NT2/D1 (cell line): ENCODE data around the gene KRT76.

ENCODE experiments used
- YY1 ChIP-seq: IDR thresholded peaks from 2 replicates; pipeline ENCODE4 v1.6.1; 2011; ENCODE audit not compliant: insufficient read length, insufficient read depth
- ZNF274 ChIP-seq: IDR thresholded peaks from 2 replicates; pipeline ENCODE4 v1.6.1; 2011; ENCODE audit warnings: mild to moderate bottlenecking, low read depth, low read length

- no peak for TF ChIP-seq YY1
- TF ChIP-seq ZNF274: no peak
Measured at GRCh38 chr12:52727037-52727436, 50.1 kb downstream of the KRT76 start.
